NCI-H69 (cell line): ENCODE data around the gene SERPINA1.
"Not testable (repeated sequence)": the region's sequence is repeated elsewhere in the genome, so short reads cannot be mapped to it uniquely, and the experiment has no call there.

Experiments used
- DNase-seq: peaks from one replicate; lab custom pipeline; 2025; lab: John Stamatoyannopoulos, UW

SERPINA1 gene

DNA sequence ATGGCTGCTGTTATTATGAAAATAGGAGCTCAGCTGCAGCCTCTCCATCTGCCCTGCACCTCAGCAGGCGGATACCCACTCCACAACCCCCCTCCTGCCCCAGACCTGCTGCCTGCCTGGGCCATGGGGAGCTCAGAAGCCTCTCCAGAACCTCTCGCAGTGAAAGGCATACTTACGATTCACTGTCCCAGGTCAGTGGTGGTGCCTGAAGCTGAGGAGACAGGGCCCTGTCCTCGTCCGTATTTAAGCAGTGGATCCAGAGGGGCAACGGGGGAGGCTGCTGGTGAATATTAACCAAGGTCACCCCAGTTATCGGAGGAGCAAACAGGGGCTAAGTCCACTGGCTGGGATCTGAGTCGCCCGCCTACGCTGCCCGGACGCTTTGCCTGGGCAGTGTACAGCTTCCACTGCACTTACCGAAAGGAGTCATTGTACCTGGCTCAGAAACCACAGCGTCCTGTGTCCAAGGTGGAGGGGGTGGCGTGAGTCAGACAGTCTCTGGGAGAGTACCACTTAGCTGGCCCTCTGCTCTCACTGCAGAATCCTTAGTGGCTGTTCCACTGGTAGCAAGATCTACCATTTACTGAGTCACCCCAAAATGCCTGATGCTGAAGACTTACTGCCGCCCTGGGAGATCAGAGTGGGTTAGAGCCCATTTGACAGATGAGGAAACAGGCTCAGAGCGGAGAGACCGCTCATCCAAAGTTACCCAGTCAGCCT is at the start of gene SERPINA1:
SERPINA1 (minus strand) TSS at position 219 of the 720 bp plus-strand sequence. CDS start 5,365 bp downstream, outside the sequence.
- no peak for DNase-seq

DNA sequence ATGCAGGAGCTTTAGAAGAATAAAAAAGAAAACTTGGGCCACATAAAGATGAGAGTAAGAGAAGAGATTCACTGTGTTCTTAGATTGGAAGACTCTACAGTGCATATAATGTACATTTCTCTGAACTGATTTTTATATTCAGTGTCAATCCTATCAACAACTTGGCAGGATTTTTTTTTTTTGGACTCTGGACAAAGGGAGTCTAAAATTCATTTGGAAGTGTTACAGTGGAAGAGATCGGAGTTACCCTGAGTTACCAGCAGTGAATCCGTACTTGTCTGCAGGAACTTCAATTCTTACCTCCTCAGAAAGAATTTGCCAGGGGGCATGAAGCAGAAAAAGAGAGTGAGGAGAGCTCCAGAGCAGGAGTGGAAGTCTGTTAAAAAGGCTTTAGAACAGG is 40.2 kb upstream of the SERPINA1 start:
- DNase-seq = no peak

DNA sequence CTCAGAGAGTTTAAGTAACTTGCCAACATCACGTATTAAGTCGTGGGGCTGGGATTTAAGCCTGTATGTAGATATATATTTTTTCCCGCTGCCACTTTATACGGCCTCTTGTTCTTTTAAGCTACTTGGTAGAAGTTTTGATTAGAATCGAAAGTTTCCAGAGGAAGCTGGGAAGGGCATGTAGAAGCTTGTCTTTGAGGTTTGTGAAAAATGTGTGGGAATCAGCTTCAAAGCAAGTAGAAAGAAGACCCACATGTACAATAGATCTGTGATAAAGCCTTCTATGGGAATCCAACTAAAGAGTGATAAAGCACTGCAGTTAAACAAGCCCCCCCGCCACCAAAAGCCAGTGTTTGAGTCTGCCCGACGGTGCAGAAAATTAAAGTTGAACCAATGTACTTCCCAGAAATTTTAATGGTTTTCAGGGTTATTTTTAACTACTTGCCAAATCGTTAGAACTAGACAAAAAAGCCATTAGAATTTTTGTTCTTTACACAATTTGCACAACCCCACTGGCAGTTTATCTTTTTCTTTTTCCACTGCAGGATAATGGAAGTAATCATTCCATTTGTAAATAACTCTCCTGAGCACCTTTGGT is 38.7 kb upstream of the SERPINA1 start:
- no peak for DNase-seq

DNA sequence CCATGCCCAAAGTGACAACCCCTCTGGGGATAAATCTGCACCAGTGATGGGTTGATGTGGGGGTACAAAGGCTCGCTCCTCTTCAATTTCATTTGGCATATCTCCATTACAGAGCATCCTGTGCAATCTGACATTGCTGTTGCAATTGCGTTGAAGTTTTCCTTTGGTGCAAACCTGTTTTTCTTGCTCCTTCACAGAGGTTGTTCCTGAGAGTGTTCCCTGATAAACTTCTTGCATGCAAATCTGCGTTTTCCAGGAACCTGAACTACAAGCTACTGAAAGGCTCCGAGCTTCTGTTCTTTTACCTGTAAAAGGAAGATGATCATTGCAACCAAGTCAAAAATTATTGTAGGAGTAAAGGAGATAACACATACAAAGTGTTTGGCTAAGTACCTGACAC is 38.1 kb upstream of the SERPINA1 start:
- no peak for DNase-seq

DNA sequence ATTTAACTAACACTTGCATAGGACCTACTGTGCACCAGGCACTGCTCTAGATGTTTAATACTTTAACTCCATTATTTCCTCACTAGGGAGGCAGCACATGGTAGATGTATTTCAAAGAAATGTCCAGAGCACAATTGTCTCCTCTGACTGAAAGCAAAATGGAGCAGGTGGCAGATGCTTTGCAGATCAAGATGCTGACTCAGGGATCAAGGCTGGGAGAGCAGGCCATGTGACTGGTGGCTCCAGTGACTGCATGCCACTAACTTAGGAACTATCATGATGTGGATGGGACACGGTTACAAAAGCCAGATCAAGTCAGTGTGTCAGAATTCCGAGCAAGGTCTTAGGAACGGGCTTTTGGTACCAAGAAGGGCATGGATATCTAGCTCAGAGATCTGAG is 36.0 kb upstream of the SERPINA1 start:
- DNase-seq = no peak

DNA sequence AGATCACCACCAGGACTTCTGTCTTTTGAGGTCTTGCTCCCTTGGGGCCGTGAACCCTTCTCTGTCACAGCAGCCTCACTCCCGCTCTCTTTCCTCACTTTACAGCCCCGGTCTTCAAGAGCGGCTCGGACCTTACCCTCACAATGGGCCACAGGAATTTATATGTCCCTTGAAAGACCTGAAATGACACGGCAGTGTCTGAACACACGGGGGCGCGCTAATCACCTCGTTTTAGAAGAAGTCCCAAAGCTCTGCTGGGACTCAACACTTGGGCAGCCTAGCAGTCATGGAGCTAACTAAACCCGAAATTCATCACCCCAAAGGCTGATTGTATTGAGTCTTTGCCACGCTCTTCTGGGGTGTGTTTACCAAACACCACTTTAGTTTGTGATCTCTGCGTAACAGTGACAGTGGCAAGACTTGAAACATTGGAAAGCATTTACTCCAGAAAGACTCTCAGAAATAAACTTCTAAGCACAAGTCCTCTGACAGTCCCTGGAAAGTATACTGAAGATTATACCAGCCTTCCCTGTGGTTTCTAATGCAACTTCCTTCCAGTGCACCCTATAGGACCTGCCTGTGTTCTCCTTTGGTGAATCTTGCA is 35.2 kb upstream of the SERPINA1 start:
- DNase-seq = peak; percentile 71

DNA sequence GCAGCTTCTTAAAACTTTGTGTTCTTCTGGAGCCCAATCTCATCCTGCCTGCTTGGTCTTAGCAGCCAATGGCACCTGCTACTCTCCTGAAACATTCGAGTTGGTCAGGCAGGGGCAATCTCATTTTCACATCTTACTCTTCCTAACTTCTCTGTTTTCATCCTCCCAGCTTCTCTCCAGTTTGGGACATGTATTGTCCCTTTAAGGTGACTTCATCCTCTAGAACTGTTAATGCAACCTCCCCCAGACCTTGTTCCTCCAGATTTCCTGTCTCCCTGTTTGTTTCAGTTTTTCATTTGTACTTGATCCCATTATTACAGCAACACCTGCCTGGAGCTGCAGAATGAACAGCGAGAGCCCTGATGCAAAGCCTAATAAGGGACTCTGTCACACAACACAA is 32.9 kb upstream of the SERPINA1 start:
- DNase-seq = peak; percentile 40

DNA sequence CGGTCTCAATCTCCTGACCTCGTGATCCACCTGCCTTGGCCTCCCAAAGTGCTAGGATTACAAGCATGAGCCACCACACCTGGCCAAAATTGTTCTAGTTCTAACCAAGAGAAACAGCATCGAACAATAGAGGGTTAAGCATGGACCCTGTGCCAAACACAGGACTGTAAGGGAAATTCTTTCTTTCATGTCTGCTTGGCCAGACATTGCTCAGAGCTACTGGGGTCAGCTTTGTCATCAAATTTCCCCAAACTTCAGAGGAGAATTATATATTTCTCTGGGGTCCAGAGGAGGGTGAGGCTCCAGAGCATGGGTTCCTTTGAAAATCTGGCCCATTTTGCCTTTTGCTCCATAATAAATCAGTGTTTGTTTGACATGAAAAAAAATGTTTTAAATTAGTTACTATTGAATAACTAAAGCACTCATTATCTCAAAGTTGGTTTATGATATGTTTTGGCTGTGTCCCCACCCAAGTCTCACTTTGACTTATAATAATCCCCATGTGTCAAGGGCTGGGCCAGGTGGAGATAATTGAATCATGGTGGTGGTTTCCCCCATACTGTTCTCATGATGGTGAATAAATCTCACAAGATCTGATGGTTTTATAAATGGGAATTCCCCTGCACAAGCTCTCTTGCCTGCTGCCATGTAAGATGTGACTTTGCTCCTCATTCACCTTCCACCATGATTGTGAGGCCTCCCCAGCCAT is 29.2 kb upstream of the SERPINA1 start:
- DNase-seq = not testable (repeated sequence)

DNA sequence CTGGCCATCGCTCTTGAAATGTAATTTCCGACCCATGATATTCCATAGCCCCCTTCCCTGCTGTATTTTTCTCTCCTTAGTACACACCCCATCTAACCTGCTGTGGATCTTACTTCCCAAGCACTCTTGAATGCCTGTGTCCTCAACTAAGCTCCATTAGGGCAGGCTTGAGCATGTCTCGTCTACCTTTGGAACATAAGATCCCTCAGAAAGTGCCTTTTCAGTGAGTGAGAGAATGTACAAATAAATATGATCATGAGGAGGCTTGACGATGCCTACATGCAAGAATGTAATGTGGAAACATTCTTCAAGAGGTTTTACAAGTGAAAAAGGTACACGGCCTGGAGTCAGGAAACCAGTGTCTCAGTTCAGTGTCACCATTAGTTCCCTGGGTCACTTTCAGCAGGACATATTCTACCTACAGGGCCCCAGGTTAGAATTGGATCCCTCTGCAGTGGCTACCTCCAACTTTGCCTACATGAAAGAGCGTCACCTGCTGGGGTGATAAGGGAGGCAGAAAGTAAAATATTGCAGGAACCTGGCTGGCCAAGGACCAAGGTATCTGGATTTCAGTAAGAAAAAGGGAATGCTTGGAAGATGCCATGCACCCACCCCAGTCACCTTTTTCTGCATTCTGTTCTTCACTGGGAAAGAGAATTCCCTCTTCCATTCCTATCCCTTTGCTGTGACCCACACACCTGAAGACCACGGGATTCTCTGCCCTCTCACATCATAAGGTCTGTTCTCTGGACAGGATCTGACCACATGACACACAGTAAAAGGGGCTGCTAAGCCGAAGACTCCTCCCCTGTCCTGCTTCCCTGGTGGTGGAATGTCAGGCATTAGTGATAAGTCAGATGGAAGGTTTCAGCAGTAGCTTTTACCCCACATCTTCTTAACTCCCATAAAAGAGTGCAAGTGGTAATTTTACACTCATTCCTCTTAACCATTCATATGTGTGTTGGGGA is 24.6 kb upstream of the SERPINA1 start:
- peak; percentile 23 for DNase-seq

DNA sequence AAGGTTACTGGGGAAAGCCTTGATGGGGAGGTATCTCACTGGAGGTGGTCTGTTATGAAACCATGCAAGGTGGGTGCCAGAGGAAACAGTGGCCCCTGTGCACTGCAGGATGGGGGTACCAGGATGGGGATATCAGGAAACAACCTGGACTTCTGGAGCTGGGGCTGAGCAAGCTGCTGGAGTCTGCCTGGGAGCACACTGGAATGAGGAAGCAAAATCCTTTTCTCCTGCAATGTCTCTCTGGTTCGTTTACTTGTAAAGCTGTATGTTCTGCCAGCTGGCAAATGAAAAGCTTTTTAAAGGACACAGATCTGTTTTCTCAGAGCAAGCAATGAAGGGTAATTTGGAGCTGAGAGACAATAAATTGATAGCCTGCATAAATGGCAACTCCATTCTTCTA is 23.2 kb upstream of the SERPINA1 start:
- no peak for DNase-seq

DNA sequence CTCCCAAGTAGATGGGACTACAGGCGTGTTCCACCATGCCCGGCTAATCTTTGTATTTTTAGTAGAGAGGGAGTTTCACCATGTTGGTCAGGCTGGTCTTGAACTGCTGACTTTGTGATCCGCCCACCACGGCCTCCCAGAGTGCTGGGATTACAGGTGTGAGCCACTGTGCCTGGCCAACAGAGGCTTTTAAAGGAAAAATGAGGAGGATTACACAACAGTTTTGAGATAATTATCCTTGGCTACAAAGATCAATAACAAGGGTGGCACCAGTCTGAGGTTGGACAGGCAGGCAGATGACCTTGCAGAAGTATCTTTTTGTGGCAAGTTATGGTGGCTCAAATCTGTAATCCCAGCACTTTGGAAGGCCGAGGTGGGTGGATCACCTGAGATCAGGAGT is 21.0 kb upstream of the SERPINA1 start:
- not testable (repeated sequence) for DNase-seq

DNA sequence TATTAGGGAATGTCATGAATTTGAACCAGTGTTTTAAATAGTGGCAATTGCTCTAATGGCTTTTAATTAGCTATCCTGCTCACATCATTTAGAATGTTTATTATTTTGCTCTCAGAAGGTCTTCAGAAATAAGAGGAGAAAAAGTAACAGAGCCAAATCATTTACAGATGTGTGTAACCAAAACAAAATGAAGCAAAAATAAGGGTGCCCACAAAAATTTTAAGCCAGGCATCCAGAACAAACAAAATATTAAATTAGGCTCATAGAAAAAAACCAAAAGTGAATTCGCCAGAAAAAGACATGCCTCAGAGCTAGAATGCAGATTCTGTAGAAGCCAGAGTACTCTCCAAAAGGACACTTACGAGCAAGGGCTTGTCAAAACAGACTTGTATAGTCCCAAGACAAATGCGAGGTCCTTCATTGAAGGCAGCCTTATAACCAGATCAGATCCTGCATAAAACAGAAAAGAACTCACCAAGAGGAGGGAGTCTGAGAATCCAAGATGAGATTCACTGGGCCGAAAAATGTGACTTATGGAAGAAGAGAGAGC is 20.2 kb upstream of the SERPINA1 start:
- no peak for DNase-seq

DNA sequence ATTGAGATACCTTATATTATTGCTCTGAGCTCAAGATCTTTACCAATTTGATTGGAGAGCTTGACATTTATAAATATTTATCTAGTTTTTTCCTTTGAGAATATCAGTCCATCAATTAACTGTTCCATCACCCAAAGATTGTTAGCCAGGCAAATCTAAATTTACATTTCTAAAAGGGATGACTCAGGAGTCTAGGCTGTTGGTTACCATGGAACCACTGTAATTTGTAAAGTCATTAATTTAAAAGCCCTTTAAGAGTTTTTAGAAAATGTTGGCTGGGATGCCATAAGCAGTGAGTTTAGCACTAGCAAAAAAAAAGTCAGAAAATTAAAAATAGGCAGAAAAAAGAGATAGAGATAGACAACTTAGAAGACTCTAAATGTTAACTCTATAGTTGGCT is 19.5 kb upstream of the SERPINA1 start:
- no peak for DNase-seq

DNA sequence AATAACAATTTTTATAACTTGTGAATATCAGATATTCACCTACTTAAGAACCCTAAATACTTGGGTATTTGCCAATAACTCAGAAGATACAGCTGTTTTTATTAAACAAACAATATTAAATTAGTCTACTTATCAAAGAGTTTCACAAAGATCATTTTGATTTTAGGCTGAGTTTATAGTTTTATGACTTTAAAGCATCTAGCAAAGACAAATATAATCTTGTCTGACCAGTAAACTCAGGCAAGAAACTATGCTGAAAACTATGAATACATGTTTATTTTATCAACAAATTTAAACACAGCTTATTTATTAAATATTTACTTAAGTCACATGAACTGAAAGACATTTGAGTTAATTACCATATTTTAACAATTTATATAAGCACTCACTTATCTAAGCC is 18.5 kb upstream of the SERPINA1 start:
- DNase-seq = no peak

DNA sequence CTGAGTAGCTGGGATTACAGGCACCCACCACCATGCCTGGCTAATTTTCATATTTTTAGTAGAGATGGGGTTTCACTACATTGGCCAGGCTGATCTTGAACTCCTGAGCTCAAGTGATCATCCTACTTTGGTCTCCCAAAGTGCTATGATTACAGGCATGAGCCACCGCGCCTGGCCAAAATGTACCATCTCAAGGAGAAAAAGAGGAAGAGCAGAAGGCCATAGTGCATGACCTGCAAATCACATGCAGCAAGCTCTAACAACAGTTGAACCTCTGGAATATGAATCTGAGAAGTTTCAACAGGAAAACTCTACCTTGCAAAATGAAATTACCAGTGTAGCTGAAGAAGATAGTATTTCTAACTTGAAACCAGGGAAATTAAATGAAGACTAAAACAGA is 17.1 kb upstream of the SERPINA1 start:
- no peak for DNase-seq

DNA sequence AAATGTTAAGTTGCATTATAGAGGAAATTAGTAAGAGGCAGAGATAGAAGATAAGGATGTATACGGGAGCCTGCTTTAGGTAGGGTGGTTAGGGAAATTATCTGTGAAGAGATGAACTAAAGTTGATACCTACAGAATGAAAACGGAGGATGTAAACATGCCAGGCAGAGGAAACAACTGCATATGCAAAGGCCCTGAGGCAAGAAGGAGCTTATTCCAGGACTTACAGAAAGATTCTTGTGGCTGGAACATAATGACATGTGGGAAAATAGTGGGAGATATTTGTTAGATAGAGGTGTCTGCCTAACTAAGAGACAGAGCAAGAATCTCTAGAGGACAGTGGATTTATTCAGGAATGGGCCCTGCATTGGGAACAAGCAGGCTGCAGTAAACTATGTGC is 16.2 kb upstream of the SERPINA1 start:
- DNase-seq = no peak

DNA sequence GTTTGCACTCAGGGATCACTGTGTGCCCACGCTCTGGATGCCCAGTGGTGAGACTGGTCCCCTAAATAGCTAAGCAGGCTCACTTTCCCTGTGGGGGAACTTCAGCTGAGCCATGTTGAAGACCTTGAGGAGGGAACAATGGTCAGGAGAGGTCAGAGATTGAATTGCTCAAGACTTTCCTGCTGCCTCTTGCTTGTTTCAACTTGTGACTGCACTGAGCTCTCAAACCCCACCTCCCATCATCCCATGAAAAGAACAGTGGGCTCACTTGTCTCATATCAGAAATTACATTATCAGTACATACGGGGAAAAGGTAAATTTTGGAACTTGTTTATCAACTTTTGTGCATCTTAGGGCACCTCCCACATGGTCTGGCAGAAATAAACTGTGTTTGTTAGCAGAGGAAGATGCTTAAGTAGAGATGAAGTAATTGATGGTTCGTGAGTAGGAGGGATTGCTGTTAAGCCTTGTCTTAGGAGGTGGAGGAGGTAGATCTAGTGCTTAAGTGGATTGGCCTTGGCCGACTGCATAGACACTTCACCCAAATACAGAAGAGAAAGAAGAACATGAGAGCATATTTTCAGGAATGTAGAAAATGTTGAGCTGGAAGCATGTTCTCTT is 15.0 kb upstream of the SERPINA1 start:
- DNase-seq = no peak

DNA sequence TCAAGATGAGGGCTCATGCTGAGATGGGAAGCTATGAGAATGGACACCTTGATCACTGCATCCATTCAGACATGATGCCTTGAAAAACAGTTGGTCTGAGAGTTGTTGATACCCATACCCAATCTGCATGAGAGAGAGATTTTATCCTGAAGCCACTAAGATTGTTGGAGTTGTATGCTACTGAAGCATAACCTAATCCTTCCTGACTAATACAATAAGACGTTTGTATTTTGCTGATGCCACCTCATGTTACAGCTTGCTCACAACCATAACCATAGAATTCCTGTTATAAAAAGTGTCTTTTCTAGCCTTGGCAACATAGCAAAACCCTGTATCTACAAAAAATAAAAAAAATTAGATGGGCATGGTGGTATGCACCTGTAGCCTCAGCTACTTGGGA is 12.7 kb upstream of the SERPINA1 start:
- no peak for DNase-seq

DNA sequence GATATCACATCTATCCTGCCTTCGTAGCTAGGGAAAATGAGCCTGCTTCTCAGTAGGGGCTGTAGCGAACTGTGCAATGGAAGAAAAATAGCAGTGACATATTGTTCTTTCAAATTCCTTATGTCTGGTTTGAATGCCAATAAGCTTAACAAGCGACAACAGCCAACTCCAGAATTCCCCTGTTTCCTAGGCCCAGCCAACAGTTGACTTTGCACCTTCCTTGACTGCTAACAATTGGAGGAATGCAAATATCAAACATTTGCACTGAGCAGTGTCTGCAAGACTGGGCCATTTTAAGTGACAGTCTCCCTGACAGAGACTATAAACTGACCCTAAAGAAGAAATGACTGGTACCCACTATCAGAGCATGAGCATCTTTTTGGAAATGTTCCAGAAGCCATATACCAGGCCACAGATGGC is 12.0 kb upstream of the SERPINA1 start:
- no peak for DNase-seq

DNA sequence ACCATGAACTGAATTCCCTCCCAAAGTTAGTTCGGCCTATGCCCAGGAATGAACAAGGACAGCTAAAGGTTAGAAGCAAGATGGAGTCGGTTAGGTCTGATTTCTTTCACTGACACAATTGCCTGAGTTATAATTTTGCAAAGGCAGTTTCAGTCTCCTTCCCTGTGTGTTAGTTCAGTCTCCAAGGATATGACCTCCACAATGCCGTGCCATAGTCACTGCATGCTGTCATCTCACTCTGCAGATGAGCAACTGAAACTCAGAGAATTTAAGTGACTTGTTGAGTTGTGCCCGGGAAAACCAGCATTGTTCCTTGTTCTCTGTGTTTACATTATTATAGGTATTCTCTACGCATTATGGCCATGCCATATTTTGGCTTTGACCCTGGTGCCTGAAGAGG is 10.1 kb upstream of the SERPINA1 start:
- DNase-seq = no peak

DNA sequence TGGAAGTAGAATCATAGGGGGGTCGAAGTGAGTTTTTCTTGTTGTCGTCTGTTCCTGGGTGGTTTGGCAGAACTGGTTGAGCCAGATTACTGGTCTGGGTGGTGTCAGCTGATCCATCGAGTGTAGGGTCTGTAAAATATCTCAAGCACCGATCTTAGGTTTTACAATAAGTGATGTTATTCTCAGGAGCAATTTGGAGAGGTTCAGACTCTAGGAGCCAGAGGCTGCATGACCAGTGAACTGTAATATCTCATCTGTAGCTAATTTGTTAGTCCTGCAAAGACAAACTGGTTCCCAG is 9.7 kb upstream of the SERPINA1 start:
- no peak for DNase-seq
